Measurements from ENCODE around the gene DIS3L2. TPM values are rescaled to one million over a fixed set of nuclear protein-coding genes. Genes with fewer than 3 reads are reported as not detected.

The DIS3L2 gene
- total and polyA plus RNA-seq, 2 of the 4 experiments (the other 2 are of a cell fraction): 14.7 to 19.2 TPM

DNA sequence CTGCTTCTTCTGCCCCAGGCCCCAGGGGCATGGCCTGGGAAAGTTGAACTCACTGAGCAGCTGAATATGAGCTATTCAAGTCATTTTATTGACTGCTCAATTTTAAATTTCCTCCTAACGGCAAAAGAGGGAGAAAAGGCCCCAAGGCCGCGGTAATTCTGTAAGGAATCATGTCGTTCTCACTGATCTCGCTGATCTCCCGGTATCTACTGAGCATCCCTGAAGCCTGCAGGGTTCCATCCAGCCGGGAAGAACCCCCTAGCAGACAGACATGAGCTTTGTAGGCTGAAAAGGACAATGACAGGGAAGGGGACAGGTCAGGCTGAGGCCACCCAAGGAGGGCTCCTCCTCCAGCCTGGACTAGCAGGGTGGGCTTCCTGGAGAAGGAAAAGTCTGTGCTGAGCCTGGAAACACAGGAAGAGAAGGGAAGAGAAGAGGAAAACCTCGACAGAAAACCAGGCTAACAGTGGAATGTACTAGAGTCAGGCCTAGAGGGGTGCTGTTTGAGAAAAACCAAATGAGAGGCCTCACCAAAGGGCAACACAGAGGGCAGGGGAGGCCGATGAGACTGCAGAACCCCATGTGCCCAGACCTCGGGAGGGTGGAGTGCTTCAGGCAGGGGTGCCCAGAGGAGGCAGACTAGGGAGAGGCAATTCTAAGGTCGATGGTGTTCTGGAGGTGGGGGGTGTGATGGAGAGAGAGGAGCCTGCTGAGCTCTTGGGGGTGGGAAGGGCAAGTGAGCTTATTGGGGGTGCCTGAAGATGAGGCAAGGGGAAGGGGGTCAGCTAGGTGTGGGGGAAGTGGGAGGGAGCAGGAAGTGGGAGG, 32.4 kb upstream of the DIS3L2 start:
- no peak overlapping the region for H4K5ac ChIP-seq (ENCODE audit: low read depth, low read length)
- in situ Hi-C loops (cut with MboI; ENCODE audit: low sequenced_read_pairs) (no loop called here), dilution Hi-C loops (cut with HindIII; ENCODE audit: low sequenced_read_pairs, unreplicated experiment) (no loop called here), intact Hi-C loops (cut with micrococcal nuclease) (no loop called here)
- no peaks in the 10 kb centered on the region for H3K36me3 ChIP-seq (ENCODE audit: control insufficient read depth, insufficient read depth, low read length)
- H3K4me3 ChIP-seq (ENCODE audit: insufficient read depth, low read depth, low read length): no peak overlapping the region
- H2BK5ac ChIP-seq (ENCODE audit: low read depth, low read length, poor library complexity, severe bottlenecking): no peak overlapping the region
- H3K9me1 ChIP-seq (ENCODE audit: insufficient read depth, low read length): no peaks in the 10 kb centered on the region
- TF ChIP-seq CHD1 (IDR thresholded peaks at IDR 0.05; ENCODE audit: low read depth, low read length) (no peak), BHLHE40 (IDR thresholded peaks at IDR 0.05; ENCODE audit: low read depth, low read length) (no peak), MAZ (IDR thresholded peaks at IDR 0.05; ENCODE audit: borderline replicate concordance, low read depth, low read length) (no peak), FOS (IDR thresholded peaks at IDR 0.05; ENCODE audit: low read depth, low read length) (no peak), POLR2A (IDR thresholded peaks at IDR 0.05; ENCODE audit: low read depth, low read length) (no peak), NFE2L2 (IDR thresholded peaks at IDR 0.05; ENCODE audit: low read depth, low read length) (no peak), USF2 (IDR thresholded peaks at IDR 0.05; ENCODE audit: low read depth, low read length) (no peak), CEBPB (IDR thresholded peaks at IDR 0.05; ENCODE audit: low read depth, low read length) (no peak)
- no peaks in the 10 kb centered on the region for H3K79me1 ChIP-seq (ENCODE audit: low read depth in 1 of 2, low read length in 2 of 2)
- no peak overlapping the region for H2AK5ac ChIP-seq (ENCODE audit: low read depth, low read length)
- no peak overlapping the region for H2AFZ ChIP-seq (replicated peaks; ENCODE audit: low read length, poor library complexity)
- WGBS, 2 experiments (ENCODE audit: extremely low coverage in 2 of 2, insufficient read length in 1 of 2): 62% methylated on average over 8 of the region's 11 CpGs; no CpG with 5 or more reads in 1 of the 2 experiments
- no peak overlapping the region for H3K4ac ChIP-seq (ENCODE audit: low read depth, low read length)
- DNase-seq (no peak), ATAC-seq (ENCODE audit: low read depth) (no peak)
- H3K14ac ChIP-seq (replicated peaks; ENCODE audit: low read depth, low read length): no peak overlapping the region
- peaks cover 5% of the 10 kb centered on the region for H3K4me1 ChIP-seq (ENCODE audit: control insufficient read depth, insufficient read depth, low read length)
- no peak overlapping the region for H3K27ac ChIP-seq (ENCODE audit: insufficient read depth, low read length)
- ChIA-PET POLR2A (ENCODE audit: unreplicated experiment) (no interaction called here), CTCF (interaction anchor here (0.5 kb wide), 1 partner anchor 869 kb away, joined by 4 read pairs; no protein-coding TSS in a partner anchor)
- no peak overlapping the region for H2BK20ac ChIP-seq (ENCODE audit: low read depth, low read length)
- H3K9me3 ChIP-seq (ENCODE audit: control insufficient read depth, insufficient read depth, low read length): no peaks in the 10 kb centered on the region
- peaks cover 84% of the 10 kb centered on the region for H3K27me3 ChIP-seq (ENCODE audit: control insufficient read depth, insufficient read depth, low read length)
- H3K18ac ChIP-seq (ENCODE audit: low read depth, low read length): no peak overlapping the region
- H4K20me1 ChIP-seq (ENCODE audit: insufficient read depth, low read length): 0 out of 2 replicates have a peak, but pooled peaks cover 3% of the 10 kb centered on the region
- H3K23ac ChIP-seq (ENCODE audit: low read depth, low read length): no peak overlapping the region
- no peak overlapping the region for H3K9ac ChIP-seq (ENCODE audit: low read depth, low read length)
- no peak overlapping the region for H4K8ac ChIP-seq (ENCODE audit: low read depth in 2 of 2, low read length in 2 of 2)
- no peak overlapping the region for H3K56ac ChIP-seq (ENCODE audit: extremely low read depth, insufficient read depth, low read length)
- no peak overlapping the region for H2BK120ac ChIP-seq (ENCODE audit: low read depth, low read length)
- BruUV-seq (replicated peaks): no TSS peak
- H3K4me2 ChIP-seq (ENCODE audit: low read depth, low read length): no peak overlapping the region
- no peak overlapping the region for H2AK9ac ChIP-seq (replicated peaks; ENCODE audit: low read depth, low read length, poor library complexity)
- no peak overlapping the region for H2BK15ac ChIP-seq (ENCODE audit: low read depth, low read length)
- H4K91ac ChIP-seq (ENCODE audit: insufficient read depth, low read depth, low read length): no peak overlapping the region
